ENCODE results near the gene HEPN1. TPM values are rescaled to one million over a fixed set of nuclear protein-coding genes. Genes with fewer than 3 reads are reported as not detected.

Gene HEPN1
- total and polyA plus RNA-seq, 10 of the 15 experiments (the other 5 are each of a cell fraction or from before 2014, with no cell fraction given): not detected

- TF ChIP-seq USF2 (IDR thresholded peaks at IDR 0.05; ENCODE audit: borderline replicate concordance, low read depth, low read length) (no peak), CEBPZ (IDR thresholded peaks at IDR 0.05; ENCODE audit: low read depth, low read length) (no peak), TCF3 (IDR thresholded peaks at IDR 0.05; ENCODE audit: borderline replicate concordance, insufficient read depth, low read depth, low read length) (no peak), DPF2 (IDR thresholded peaks at IDR 0.05) (no peak), SP1 (IDR thresholded peaks at IDR 0.05; ENCODE audit: low read depth, low read length) (no peak), ZNF274 (IDR thresholded peaks at IDR 0.05; ENCODE audit: insufficient read depth, insufficient read length) (no peak), MTA2 (IDR thresholded peaks at IDR 0.05; ENCODE audit: low read depth) (no peak), KDM1A (IDR thresholded peaks at IDR 0.05; ENCODE audit: borderline replicate concordance) (no peak)
Observed at GRCh38 chr11:124900464-124900863, 18.6 kb upstream of the HEPN1 start (continued).

- H3K9ac ChIP-seq (ENCODE audit: control insufficient read depth, insufficient read depth, low read length): no peak overlapping the region
- FAIRE-seq (no peak), DNase-seq (ENCODE audit: low read depth, low spot score) (no peak), ATAC-seq (no peak)
- no peak overlapping the region for H3K4me2 ChIP-seq (ENCODE audit: control insufficient read depth, insufficient read depth)
- ChIA-PET SMC1A (ENCODE audit: uncharacterized antibody, unreplicated experiment) (no interaction called here), CTCF (interaction anchor here (1.1 to 1.3 kb wide), 2 partner anchors 12 to 26 kb away, joined by 3 read pairs; no protein-coding TSS in a partner anchor), RAD21 (ENCODE audit: unreplicated experiment) (no interaction called here), POLR2A (no interaction called here)
- in situ Hi-C loops (cut with MboI) (no loop called here), intact Hi-C loops (cut with micrococcal nuclease; ENCODE audit: unreplicated experiment) (no loop called here)
- no peaks in the 10 kb centered on the region for H3K79me2 ChIP-seq (ENCODE audit: control insufficient read depth, insufficient read depth, low read length)
- 38% methylated on average over 1 of the region's 1 CpG for WGBS (ENCODE audit: insufficient coverage, insufficient replicate concordance, low lambda C conversion rate, missing lambda C conversion rate)
- no peaks in the 10 kb centered on the region for H3K9me3 ChIP-seq (replicated peaks; ENCODE audit: control insufficient read depth, insufficient read depth, low read length)
- no peak overlapping the region for H3K27ac ChIP-seq (ENCODE audit: control insufficient read depth, insufficient read depth)
- H4K20me1 ChIP-seq (ENCODE audit: control insufficient read depth, insufficient read depth): no peaks in the 10 kb centered on the region
- H3K4me1 ChIP-seq (ENCODE audit: control insufficient read depth, insufficient read depth, low read length): no peaks in the 10 kb centered on the region
- H3K4me3 ChIP-seq: no peak overlapping the region
- H3K27me3 ChIP-seq (replicated peaks in 1 of 2; ENCODE audit: control insufficient read depth in 2 of 2, insufficient read depth in 2 of 2, low read length in 1 of 2): peaks cover 3 to 4% of the 10 kb centered on the region in 2 experiments; a peak in 2 of 4 replicates
- no peak overlapping the region for H2AFZ ChIP-seq (ENCODE audit: control insufficient read depth, low read depth, low read length)
- no peak for TF ChIP-seq E2F8 (IDR thresholded peaks at IDR 0.05; ENCODE audit: low read depth, partially characterized antibody)
- BruUV-seq (replicated peaks): no TSS peak
- H3K36me3 ChIP-seq (ENCODE audit: control insufficient read depth in 2 of 2, insufficient read depth in 2 of 2, low read length in 1 of 2): no peaks in the 10 kb centered on the region
Observed at GRCh38 chr11:124902616-124903015, 16.4 kb upstream of the HEPN1 start.

Measured in GM12878 (cell line).